ENCODE measurements around the gene ANKMY1. TPM values are rescaled to one million over a fixed set of nuclear protein-coding genes. Genes with fewer than 3 reads are reported as not detected.

ANKMY1 gene
- total and polyA plus RNA-seq, 3 donors from 2014 or later: 57.3 to 92.5 (median 75.7) TPM

DNA sequence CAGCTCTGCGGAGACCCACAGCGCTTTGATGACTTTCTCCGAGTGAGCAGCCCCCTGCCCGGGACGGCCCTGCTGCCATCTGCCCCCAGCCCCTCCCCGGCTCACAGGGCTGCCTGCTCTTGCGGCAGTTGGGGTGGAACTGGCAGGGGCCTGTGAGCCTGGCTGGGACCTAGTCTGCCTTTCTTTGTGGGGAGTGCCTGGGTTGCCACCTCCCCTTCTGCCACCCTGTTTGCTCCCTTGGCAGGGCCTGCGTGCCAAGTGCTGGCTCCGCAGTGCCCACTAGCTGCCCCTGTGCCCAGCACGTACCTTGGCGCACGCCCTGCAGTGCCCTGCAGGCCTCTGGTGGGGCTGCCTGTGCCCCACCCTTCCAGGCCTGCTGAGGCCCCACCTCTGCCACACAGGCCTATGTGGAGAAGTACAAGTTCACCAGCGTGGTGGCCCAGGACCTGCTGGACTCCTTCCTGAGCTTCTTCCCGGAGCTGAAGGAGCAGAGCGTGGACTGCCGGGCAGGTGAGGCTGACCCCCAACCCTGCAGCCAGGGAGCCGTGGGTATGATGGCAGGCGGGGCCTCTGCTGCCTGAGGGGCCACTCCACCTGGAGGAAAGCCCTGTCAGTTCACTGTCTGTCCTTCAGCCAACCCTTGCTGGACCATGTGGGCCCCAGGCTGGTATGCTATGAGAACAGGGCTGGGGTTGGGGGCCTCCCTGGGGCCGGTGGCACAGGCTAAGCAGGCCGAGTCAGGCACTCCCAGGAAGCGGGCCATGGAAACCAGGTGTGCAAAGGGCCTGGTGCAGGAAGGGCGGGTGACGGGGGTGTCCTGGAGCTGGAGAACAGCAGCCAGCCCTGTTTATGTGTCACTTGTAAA lies 17.5 kb upstream of the ANKMY1 start:
- intact Hi-C loops (cut with DNase I; ENCODE audit: low total_unique reads): no loop called here
- DNase-seq: no peak
- no peak for TF ChIP-seq POLR2A (IDR thresholded peaks at IDR 0.05)
- Histone ChIP-seq H3K4me3 (no peak overlapping the region), H3K9me3 (no peaks in the 10 kb centered on the region), H3K27me3 (no peaks in the 10 kb centered on the region), H3K36me3 (ENCODE audit: low read depth, missing control alignments) (no peaks in the 10 kb centered on the region), H3K27ac (no peak overlapping the region), H3K4me1 (peaks cover 5% of the 10 kb centered on the region)
- WGBS, 2 donors: 81 to 85% methylated on average over 6 to 23 of the region's 23 CpGs

DNA sequence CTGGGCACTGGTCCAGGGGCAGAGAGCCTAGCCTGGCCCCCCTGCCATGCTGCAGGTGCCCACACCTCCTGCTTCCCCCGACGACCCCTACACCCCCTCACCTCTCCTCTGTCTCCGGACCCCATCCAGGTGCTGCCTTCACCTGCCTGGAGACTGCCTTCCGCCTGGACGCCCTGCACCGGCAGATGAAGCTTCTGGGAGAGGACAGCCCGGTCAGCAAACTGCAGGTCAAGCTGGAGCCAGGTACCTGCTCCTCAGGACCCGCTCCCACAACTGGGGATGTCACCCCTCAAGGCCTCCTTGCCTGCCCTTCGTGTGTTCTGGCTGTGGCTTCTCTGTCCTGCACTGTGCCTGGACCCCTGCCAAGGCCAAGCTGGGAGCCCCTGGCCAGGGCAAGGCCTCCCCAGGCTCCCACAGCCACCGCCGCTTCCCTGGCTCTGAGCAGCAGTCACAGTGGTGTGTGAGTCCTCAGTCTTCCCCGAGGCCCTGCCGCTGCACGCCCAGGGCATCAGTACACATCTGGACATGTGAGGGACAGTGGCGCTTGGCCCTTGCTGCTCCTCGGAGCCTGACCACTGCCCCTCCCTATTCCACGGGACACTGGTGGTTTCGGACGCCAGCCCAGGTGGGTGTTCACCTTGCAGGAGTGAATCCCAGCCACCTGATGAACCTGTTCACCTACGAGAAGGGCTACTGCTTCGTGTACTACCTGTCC lies 16.8 kb upstream of the ANKMY1 start:
- H3K36me3 ChIP-seq (ENCODE audit: low read depth, missing control alignments): no peaks in the 10 kb centered on the region
- H3K4me1 ChIP-seq: peaks cover 8% of the 10 kb centered on the region
- no peaks in the 10 kb centered on the region for H3K9me3 ChIP-seq
- H3K27me3 ChIP-seq: no peaks in the 10 kb centered on the region
- no peak for TF ChIP-seq POLR2A (IDR thresholded peaks at IDR 0.05)
- TF ChIP-seq, protein P1, sequence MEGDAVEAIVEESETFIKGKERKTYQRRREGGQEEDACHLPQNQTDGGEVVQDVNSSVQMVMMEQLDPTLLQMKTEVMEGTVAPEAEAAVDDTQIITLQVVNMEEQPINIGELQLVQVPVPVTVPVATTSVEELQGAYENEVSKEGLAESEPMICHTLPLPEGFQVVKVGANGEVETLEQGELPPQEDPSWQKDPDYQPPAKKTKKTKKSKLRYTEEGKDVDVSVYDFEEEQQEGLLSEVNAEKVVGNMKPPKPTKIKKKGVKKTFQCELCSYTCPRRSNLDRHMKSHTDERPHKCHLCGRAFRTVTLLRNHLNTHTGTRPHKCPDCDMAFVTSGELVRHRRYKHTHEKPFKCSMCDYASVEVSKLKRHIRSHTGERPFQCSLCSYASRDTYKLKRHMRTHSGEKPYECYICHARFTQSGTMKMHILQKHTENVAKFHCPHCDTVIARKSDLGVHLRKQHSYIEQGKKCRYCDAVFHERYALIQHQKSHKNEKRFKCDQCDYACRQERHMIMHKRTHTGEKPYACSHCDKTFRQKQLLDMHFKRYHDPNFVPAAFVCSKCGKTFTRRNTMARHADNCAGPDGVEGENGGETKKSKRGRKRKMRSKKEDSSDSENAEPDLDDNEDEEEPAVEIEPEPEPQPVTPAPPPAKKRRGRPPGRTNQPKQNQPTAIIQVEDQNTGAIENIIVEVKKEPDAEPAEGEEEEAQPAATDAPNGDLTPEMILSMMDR (IDR thresholded peaks at IDR 0.05): no peak
- intact Hi-C loops (cut with DNase I; ENCODE audit: low total_unique reads): no loop called here
- no peak for DNase-seq
- no peak overlapping the region for H3K27ac ChIP-seq
- H3K4me3 ChIP-seq: no peak overlapping the region
- WGBS, 2 donors: 87 to 91% methylated on average over 11 to 21 of the region's 21 CpGs

- TF ChIP-seq, protein P1 (IDR thresholded peaks at IDR 0.05): no peak
- TF ChIP-seq POLR2A (IDR thresholded peaks at IDR 0.05): no peak
- Histone ChIP-seq H3K27me3 (no peaks in the 10 kb centered on the region), H3K27ac (no peak overlapping the region), H3K4me1 (peaks cover 14% of the 10 kb centered on the region), H3K36me3 (ENCODE audit: low read depth, missing control alignments) (no peaks in the 10 kb centered on the region), H3K4me3 (no peak overlapping the region), H3K9me3 (no peaks in the 10 kb centered on the region)
- intact Hi-C loops (cut with DNase I; ENCODE audit: low total_unique reads): no loop called here
- no peak for DNase-seq
- WGBS, 2 donors: 90 to 91% methylated on average over 22 to 37 of the region's 37 CpGs
Observed at GRCh38 chr2:240573516-240574385, 16.0 kb upstream of the ANKMY1 start.

- intact Hi-C loops (cut with DNase I; ENCODE audit: low total_unique reads): no loop called here
- Histone ChIP-seq H3K4me1 (peaks cover 14% of the 10 kb centered on the region), H3K27me3 (no peaks in the 10 kb centered on the region), H3K9me3 (no peaks in the 10 kb centered on the region), H3K4me3 (no peak overlapping the region), H3K27ac (no peak overlapping the region), H3K36me3 (ENCODE audit: low read depth, missing control alignments) (no peaks in the 10 kb centered on the region)
- WGBS, 2 donors: 80 to 90% methylated on average over 2 to 20 of the region's 20 CpGs
- no peak for DNase-seq
- TF ChIP-seq, protein P1 (IDR thresholded peaks at IDR 0.05): no peak
Observed at GRCh38 chr2:240573071-240573515, 15.3 kb upstream of the ANKMY1 start.

Measured in testis (tissue), 3 donors.